B cell (primary cell): Measurements from ENCODE around the gene PILRB. TPM values are rescaled to one million over a fixed set of nuclear protein-coding genes. Genes with fewer than 3 reads are reported as not detected.

Experiments
- ATAC-seq: fragments of 200-7000 bp; cut with Tn5 transposase; one replicate; pipeline ENCODE4 v1.10.0; 2021; ENCODE audit warnings: low read depth, mild to moderate bottlenecking, moderate number of reproducible peaks, moderate library complexity
- CTCF ChIA-PET: fragments of 350-600 bp; sonication (Branson Sonifier 250); formaldehyde crosslinking; loops from one replicate; lab custom pipeline; 2021; ENCODE audit warnings: antibody characterized with exemption, inconsistent platforms; lab: Charles Lee
- POLR2A ChIA-PET: fragments of 350-600 bp; sonication (Branson Sonifier 250); formaldehyde crosslinking; loops from one replicate; lab custom pipeline; 2021; ENCODE audit warnings: antibody characterized with exemption; lab: Charles Lee
- DNase-seq: peaks from one replicate; pipeline ENCODE4 v3.0.0; 2013
- H2AFZ ChIP-seq: 2 replicates; pipeline ENCODE4 v1.6.1; 2012; ENCODE audit warnings: mild to moderate bottlenecking, low read depth, low read length; ENCODE audit not compliant: insufficient read depth, poor library complexity, severe bottlenecking
- H3K27ac ChIP-seq, 2 donors: 1 replicate in 1 of 2; 2 replicates in 1 of 2; pipeline ENCODE4 v1.5.1; 2012 to 2013; ENCODE audit warnings: low read length in 2 of 2, mild to moderate bottlenecking in 2 of 2, moderate library complexity in 1 of 2
- H3K27me3 ChIP-seq, 4 experiments: fragments of 200-600 bp in 1 of 4; sonication (generic) in 1 of 4; replicated peaks in 1 of 4; 1 replicate in 2 of 4; 2 replicates in 2 of 4; pipeline versions ENCODE4 v1.6.1 to v1.7.0; 2013 to 2016; ENCODE audit warnings: low read length in 3 of 4, mild to moderate bottlenecking in 2 of 4, mixed read lengths in 1 of 4, moderate library complexity in 1 of 4; ENCODE audit not compliant: insufficient read depth in 4 of 4, control insufficient read depth in 3 of 4; ENCODE audit errors: control extremely low read depth in 1 of 4
- H3K36me3 ChIP-seq, 2 experiments: replicated peaks in 1 of 2; 1 replicate in 1 of 2; 2 replicates in 1 of 2; pipeline versions ENCODE4 v1.6.1 to v1.7.1; 2013; ENCODE audit warnings: low read length in 1 of 2; ENCODE audit not compliant: insufficient read depth in 2 of 2, control insufficient read depth in 1 of 2; ENCODE audit errors: control extremely low read depth in 1 of 2, extremely low read depth in 1 of 2
- H3K4me1 ChIP-seq, 2 donors: fragments of 200-600 bp in 1 of 2; sonication (generic) in 1 of 2; 1 replicate in 1 of 2; 2 replicates in 1 of 2; pipeline versions ENCODE4 v1.5.1 to v1.6.1; 2013 to 2017; ENCODE audit warnings: low read length in 2 of 2; ENCODE audit not compliant: control insufficient read depth in 2 of 2, insufficient read depth in 2 of 2
- H3K4me2 ChIP-seq: replicated peaks from 2 replicates; pipeline ENCODE3; 2012; ENCODE audit warnings: mild to moderate bottlenecking, low read depth, low read length; ENCODE audit not compliant: poor library complexity, severe bottlenecking
- H3K4me3 ChIP-seq, 5 experiments: fragments of 200-600 bp in 1 of 5; sonication (generic) in 1 of 5; 1 replicate in 3 of 5; 2 replicates in 2 of 5; pipeline versions ENCODE4 v1.5.1 to v1.7.0; 2011 to 2016; ENCODE audit warnings: low read length in 4 of 5, mild to moderate bottlenecking in 4 of 5, low read depth in 2 of 5, control low read depth in 1 of 5, moderate library complexity in 1 of 5; ENCODE audit not compliant: insufficient read depth in 1 of 5; ENCODE audit errors: control extremely low read depth in 1 of 5, extremely low read depth in 1 of 5
- H3K79me2 ChIP-seq: fragments of 200-600 bp; sonication (generic); one replicate; pipeline ENCODE4 v1.6.0; 2016; ENCODE audit warnings: low read length; ENCODE audit not compliant: control insufficient read depth, insufficient read depth
- H3K9ac ChIP-seq: fragments of 200-600 bp; sonication (generic); 2 replicates; pipeline ENCODE4 v1.6.1; 2017; ENCODE audit warnings: mild to moderate bottlenecking, low read length, moderate library complexity
- H3K9me3 ChIP-seq, 3 donors: one replicate each; pipeline versions ENCODE4 v1.6.1 to v1.7.1; 2013; ENCODE audit warnings: low read length in 2 of 3; ENCODE audit not compliant: control insufficient read depth in 2 of 3, insufficient read depth in 1 of 3; ENCODE audit errors: control extremely low read depth in 1 of 3
- H4K20me1 ChIP-seq: 2 replicates; pipeline ENCODE4 v1.6.0; 2012; ENCODE audit warnings: mild to moderate bottlenecking, low read length; ENCODE audit not compliant: insufficient read depth, control insufficient read depth, poor library complexity, severe bottlenecking
- H3K27ac Mint-ChIP-seq: one replicate; pipeline ENCODE4 v1.8.0; 2021; ENCODE audit warnings: mixed read lengths
- H3K27me3 Mint-ChIP-seq: one replicate; pipeline ENCODE4 v1.8.0; 2021; ENCODE audit warnings: mixed read lengths
- H3K4me1 Mint-ChIP-seq: one replicate; pipeline ENCODE4 v1.8.0; 2021; ENCODE audit warnings: mixed read lengths
- H3K4me3 Mint-ChIP-seq: one replicate; pipeline ENCODE4 v1.8.0; 2021; ENCODE audit warnings: mixed read lengths
- H3K9me3 Mint-ChIP-seq: one replicate; pipeline ENCODE4 v1.8.0; 2022; ENCODE audit warnings: mixed read lengths; ENCODE audit not compliant: insufficient read depth
- EZH2 ChIP-seq: IDR thresholded peaks from 2 replicates; pipeline ENCODE4 v1.6.1; 2012; ENCODE audit warnings: borderline replicate concordance, low read depth, mild to moderate bottlenecking, moderate library complexity, low read length; ENCODE audit not compliant: insufficient read depth, poor library complexity, severe bottlenecking
- WGBS: methylation state at CpG from one replicate; pipeline ENCODE4 v1.1.5; 2013; ENCODE audit warnings: missing lambda C conversion rate; ENCODE audit not compliant: insufficient coverage; 5-methylcytosine and 5-hydroxymethylcytosine counted together
- intact Hi-C: fragments of 100-400 bp; cut with micrococcal nuclease; formaldehyde crosslinking; loops from one replicate; pipeline ENCODE4 v1.10.0; 2022
- polyA plus RNA-seq: library from polyadenylated mRNA; depleted of rRNA; stranded (reverse); fragments of >200 nt; gene quantifications from 2 replicates; pipeline ENCODE4 v1.2.3, GENCODE V29; 2012
- total RNA-seq, 2 donors: library from RNA; stranded (reverse); fragments of 120-200 nt in 1 of 2; gene quantifications; 1 replicate in 1 of 2; 2 replicates in 1 of 2; pipeline versions ENCODE4 v1.2.3 to v1.2.4, GENCODE V29; 2013 to 2022
- TF ChIP-seq, protein P1 (sequence below): fragments of 200-600 bp; IDR thresholded peaks from one replicate; pipeline ENCODE4 v1.8.0; 2022; ENCODE audit warnings: antibody characterized with exemption, mild to moderate bottlenecking

Gene PILRB
- total and polyA plus RNA-seq, 2 donors (not counting 1 experiment from before 2014, with no cell fraction given), result 162 to 391 TPM

DNA sequence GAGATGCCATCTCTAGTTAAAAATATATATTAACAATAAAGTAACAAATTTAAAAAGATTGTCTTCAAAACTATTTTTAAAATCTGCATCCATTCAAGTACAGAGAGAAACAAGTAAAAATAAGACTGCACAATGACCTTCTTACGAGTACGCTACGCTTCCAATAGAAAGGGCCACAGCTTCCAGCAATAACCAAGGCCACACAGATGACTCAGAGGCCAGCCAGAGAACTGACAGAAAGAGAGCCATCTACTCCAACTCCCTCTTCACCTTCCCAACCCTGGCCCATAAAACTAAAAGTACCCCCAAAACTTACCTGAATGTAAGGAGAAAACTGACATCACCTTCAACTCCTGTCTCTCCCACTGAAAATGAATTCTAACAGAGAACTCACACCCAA lies 42.1 kb downstream of the PILRB start:
- no peaks in the 10 kb centered on the region for H3K27me3 Mint-ChIP-seq
- intact Hi-C loops, result no loop called here
- POLR2A ChIA-PET, result no interaction called here

DNA sequence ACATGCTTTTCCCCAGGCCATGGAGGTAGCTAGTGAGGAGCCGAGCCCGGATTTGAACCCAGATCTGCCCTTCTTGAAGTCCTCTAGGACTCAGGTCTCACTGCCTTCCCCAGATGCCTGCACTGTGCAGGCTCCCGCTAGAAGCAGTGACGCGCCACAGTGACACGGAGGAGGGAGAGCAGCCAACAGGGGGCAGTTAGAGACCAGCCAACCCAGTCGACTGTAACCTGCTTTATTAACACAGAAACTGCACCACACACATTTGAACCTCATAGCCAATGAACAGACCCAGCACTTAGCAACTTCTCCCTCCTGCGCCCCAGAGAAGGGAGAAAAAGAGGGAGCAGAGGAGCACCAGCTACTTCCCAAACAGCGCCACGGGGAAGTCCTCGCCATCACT lies 42.7 kb downstream of the PILRB start:
- no peak for TF ChIP-seq EZH2
- TF ChIP-seq, protein P1, sequence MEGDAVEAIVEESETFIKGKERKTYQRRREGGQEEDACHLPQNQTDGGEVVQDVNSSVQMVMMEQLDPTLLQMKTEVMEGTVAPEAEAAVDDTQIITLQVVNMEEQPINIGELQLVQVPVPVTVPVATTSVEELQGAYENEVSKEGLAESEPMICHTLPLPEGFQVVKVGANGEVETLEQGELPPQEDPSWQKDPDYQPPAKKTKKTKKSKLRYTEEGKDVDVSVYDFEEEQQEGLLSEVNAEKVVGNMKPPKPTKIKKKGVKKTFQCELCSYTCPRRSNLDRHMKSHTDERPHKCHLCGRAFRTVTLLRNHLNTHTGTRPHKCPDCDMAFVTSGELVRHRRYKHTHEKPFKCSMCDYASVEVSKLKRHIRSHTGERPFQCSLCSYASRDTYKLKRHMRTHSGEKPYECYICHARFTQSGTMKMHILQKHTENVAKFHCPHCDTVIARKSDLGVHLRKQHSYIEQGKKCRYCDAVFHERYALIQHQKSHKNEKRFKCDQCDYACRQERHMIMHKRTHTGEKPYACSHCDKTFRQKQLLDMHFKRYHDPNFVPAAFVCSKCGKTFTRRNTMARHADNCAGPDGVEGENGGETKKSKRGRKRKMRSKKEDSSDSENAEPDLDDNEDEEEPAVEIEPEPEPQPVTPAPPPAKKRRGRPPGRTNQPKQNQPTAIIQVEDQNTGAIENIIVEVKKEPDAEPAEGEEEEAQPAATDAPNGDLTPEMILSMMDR, result no peak
- H3K27ac ChIP-seq, result no peak overlapping the region
- H4K20me1 ChIP-seq, result no peaks in the 10 kb centered on the region
- WGBS, result 96% methylated on average over 11 of the region's 11 CpGs
- no peak for ATAC-seq
- Mint-ChIP-seq H3K4me1 (peaks cover 26% of the 10 kb centered on the region), H3K27ac (no peak overlapping the region), H3K27me3 (no peaks in the 10 kb centered on the region), H3K9me3 (no peaks in the 10 kb centered on the region), H3K4me3 (no peak overlapping the region)
- no peaks in the 10 kb centered on the region for H3K79me2 ChIP-seq
- no peak overlapping the region for H3K9ac ChIP-seq
- no peak overlapping the region for H2AFZ ChIP-seq
- no peaks in the 10 kb centered on the region for H3K27me3 ChIP-seq
- no peaks in the 10 kb centered on the region for H3K9me3 ChIP-seq
- no peak overlapping the region for H3K4me2 ChIP-seq
- H3K4me1 ChIP-seq, result peaks cover 15 to 26% of the 10 kb centered on the region in 2 donors
- intact Hi-C loops, result no loop called here
- DNase-seq, result no peak
- ChIA-PET POLR2A (no interaction called here), CTCF (no interaction called here)
- peaks cover 0 to 15% of the 10 kb centered on the region in 2 experiments for H3K36me3 ChIP-seq
- H3K4me3 ChIP-seq, result no peak overlapping the region

More for the DNA sequence above, 42.1 kb downstream of the PILRB start:
- H3K4me1 Mint-ChIP-seq, result peaks cover 29% of the 10 kb centered on the region
- CTCF ChIA-PET, result no interaction called here
- H3K9me3 ChIP-seq, result no peaks in the 10 kb centered on the region
- WGBS, result 92% methylated on average over 3 of the region's 3 CpGs
- H3K4me1 ChIP-seq, result peaks cover 15 to 28% of the 10 kb centered on the region in 2 donors
- DNase-seq (no peak), ATAC-seq (no peak)
- H3K36me3 ChIP-seq, result peaks cover 0 to 15% of the 10 kb centered on the region in 2 experiments
- H3K9me3 Mint-ChIP-seq, result no peaks in the 10 kb centered on the region
- no peaks in the 10 kb centered on the region for H3K79me2 ChIP-seq
- no peaks in the 10 kb centered on the region for H4K20me1 ChIP-seq
- TF ChIP-seq, protein P1, result no peak
- no peak for TF ChIP-seq EZH2
- H3K27me3 ChIP-seq, result no peaks in the 10 kb centered on the region
- H3K27ac ChIP-seq, result no peak overlapping the region
- H3K4me2 ChIP-seq, result no peak overlapping the region
- no peak overlapping the region for H3K4me3 ChIP-seq
- no peak overlapping the region for H3K9ac ChIP-seq
- no peak overlapping the region for H2AFZ ChIP-seq
- no peak overlapping the region for H3K27ac Mint-ChIP-seq
- H3K4me3 Mint-ChIP-seq, result no peak overlapping the region
